Measurements from ENCODE around the gene COX18. TPM values are rescaled to one million over a fixed set of nuclear protein-coding genes. Genes with fewer than 3 reads are reported as not detected.

COX18 gene, protein sequence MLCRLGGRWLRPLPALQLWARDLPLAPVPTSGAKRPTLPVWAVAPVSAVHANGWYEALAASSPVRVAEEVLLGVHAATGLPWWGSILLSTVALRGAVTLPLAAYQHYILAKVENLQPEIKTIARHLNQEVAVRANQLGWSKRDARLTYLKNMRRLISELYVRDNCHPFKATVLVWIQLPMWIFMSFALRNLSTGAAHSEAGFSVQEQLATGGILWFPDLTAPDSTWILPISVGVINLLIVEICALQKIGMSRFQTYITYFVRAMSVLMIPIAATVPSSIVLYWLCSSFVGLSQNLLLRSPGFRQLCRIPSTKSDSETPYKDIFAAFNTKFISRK
- 15.0 and 18.8 TPM in 2 replicates for total RNA-seq

DNA sequence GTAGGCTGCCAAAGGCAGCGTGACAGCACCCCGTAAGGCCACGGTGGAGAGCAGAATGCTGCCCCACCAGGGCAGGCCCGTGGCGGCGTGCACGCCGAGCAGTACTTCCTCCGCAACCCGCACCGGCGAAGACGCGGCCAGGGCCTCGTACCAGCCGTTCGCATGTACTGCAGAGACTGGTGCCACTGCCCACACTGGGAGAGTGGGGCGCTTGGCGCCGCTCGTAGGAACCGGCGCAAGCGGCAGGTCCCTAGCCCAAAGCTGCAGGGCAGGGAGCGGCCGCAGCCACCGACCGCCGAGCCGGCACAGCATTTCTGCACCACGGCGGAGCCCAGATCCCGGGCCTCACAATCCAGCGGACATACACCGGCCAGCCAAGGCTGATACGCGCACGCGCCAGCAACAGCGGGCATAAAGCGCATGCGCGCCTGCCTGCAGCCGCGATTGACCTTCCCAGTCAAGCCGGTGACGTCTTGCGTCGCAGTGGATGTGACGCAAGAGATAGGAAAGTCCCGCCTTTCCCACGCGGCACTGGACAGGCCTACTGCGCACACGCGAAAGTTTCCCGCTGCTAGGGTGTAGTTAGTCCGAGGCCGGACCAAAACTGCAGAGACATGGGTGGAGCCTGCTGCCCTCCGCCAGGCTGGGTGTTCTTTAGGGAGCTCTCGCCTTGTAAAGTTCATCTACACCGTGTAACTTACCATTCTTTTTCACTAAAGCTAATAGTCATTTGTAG is at the start of gene COX18:
TSS of gene COX18 (minus strand) at position 379 of the 736 bp plus-strand sequence. CDS start at position 312, 67 bp downstream.

Other genes with a start within 250 kb of the COX18 start
- gene ANKRD17, start 189.1 kb upstream of the COX18 start, total RNA-seq = 30.1 and 33.0 TPM in 2 replicates

Measured in pericardium fibroblast (primary cell).